Heart right ventricle (tissue), 16 donors: ENCODE measurements around the gene MDP1. TPM values are rescaled to one million over a fixed set of nuclear protein-coding genes. Genes with fewer than 3 reads are reported as not detected.
A peak's percentile ranks its signal among the peaks of the same experiment; 100 is the strongest.

Experiments used
- ATAC-seq, 8 donors: fragments of 200-7000 bp; cut with Tn5 transposase; one replicate each; pipeline ENCODE4 v1.9.1; 2020; ENCODE audit warnings: mild to moderate bottlenecking in 8 of 8, moderate library complexity in 8 of 8, moderate number of reproducible peaks in 1 of 8
- DNase-seq, 2 donors: peaks; one replicate each; pipeline ENCODE4 v3.0.0-alpha.2; 2020
- H3K27ac ChIP-seq, 10 donors: fragments of 200-600 bp; sonication (generic) in 2 of 10; one replicate each; pipeline versions ENCODE4 v1.5.0 to v1.8.0; 2020 to 2022; ENCODE audit warnings: mild to moderate bottlenecking in 3 of 10
- H3K27me3 ChIP-seq, 7 donors: fragments of 200-600 bp; one replicate each; pipeline ENCODE4 v1.8.0; 2021 to 2022; ENCODE audit warnings: mild to moderate bottlenecking in 2 of 7
- H3K36me3 ChIP-seq, 9 donors: fragments of 200-600 bp; sonication (generic) in 1 of 9; one replicate each; pipeline versions ENCODE4 v1.5.0 to v1.8.0; 2020 to 2022; ENCODE audit warnings: mild to moderate bottlenecking in 2 of 9
- H3K4me1 ChIP-seq, 9 donors: fragments of 200-600 bp; sonication (generic) in 1 of 9; one replicate each; pipeline versions ENCODE4 v1.5.0 to v1.8.0; 2020 to 2022; ENCODE audit warnings: mild to moderate bottlenecking in 4 of 9
- H3K4me3 ChIP-seq, 10 donors: fragments of 200-600 bp; sonication (generic) in 2 of 10; one replicate each; pipeline versions ENCODE4 v1.5.0 to v1.8.0; 2020 to 2022; ENCODE audit warnings: mild to moderate bottlenecking in 7 of 10, moderate library complexity in 2 of 10
- H3K9me3 ChIP-seq, 11 donors: fragments of 200-600 bp in 10 of 11; sonication (generic) in 2 of 11; one replicate each; pipeline versions ENCODE4 v1.5.0 to v1.8.0; 2013 to 2022; ENCODE audit warnings: mild to moderate bottlenecking in 2 of 11, control low read depth in 1 of 11, moderate library complexity in 1 of 11
- WGBS, 2 donors: extraction: QIAGEN DNeasy Blood & Tissue Kit; methylation state at CpG; one replicate each; pipeline ENCODE4 v1.1.7; 2013; ENCODE audit warnings: inconsistent platforms in 1 of 2; 5-methylcytosine and 5-hydroxymethylcytosine counted together
- intact Hi-C, 10 donors: fragments of 100-400 bp; cut with DNase I; formaldehyde crosslinking; loops; one replicate each; pipeline versions ENCODE4 v1.11.1 to v1.14.2; 2022
- polyA plus RNA-seq, 2 donors: library from polyadenylated mRNA; stranded (reverse); fragments of 200-250 nt; gene quantifications; one replicate each; pipeline ENCODE4 v1.2.3, GENCODE V29; 2013
- total RNA-seq, 10 donors: library from RNA; stranded (reverse); fragmentation: NEBNext Ultra II Directional in 3 of 10; extraction: Animal tissue kit (Norgen Biotek cat#: 25700) in 3 of 10; gene quantifications; one replicate each; pipeline versions ENCODE4 v1.2.1 to v1.2.4, GENCODE V29; 2021 to 2023
- TF ChIP-seq, protein P1 (sequence below), 9 donors: fragments of 200-600 bp; sonication (generic) in 2 of 9; IDR thresholded peaks; one replicate each; pipeline versions ENCODE4 v1.5.0 to v1.8.0; 2021 to 2022; ENCODE audit warnings: antibody characterized with exemption in 9 of 9, mild to moderate bottlenecking in 5 of 9, moderate library complexity in 1 of 9
- donor health status: Arrhythmogenic right ventricular cardiomyopathy.
- donor health status: ischemic (EF 13 %, LVEDD 7.1; RV severe dilation, severe dysfunction).
- donor health status: healthy with polysubstance abuse.
- donor health status: DM: no; HTN: yes; CAD: no.
- donor health status: DM: no; HTN: no; CAD: no.
- donor health status: ischemic (EF 25% LVEDD 6.9; RV normal size, moderate dysfunction).
- donor health status: ischemic (EF 25% LVEDD 5.7; RV mildly dilated, moderate dysfunction).
- donor health status: healthy.
- donor health status: DM: yes; HTN: yes; CAD: no.
- donor health status: Ischemic cardiomyopathy.
- donor health status: ischemic (EF 35%, LVEDD 5.7; RV mildly dilated, moderate dysfunction).
- donor health status: nonischemic (EF 11% LVEDD 7.7; RV severe dilation, severe dysfunction).
- donor health status: DM: yes; HTN: yes; CAD: no.
- donor health status: PGD.
- donor health status: ischemic (EF 29% LVEDD 5.4; RV normal size, mild dysfunction).
- donor health status: nonischemic (EF 23%, LVEDD 6.1; RV moderate dilation, normal function).

The MDP1 gene
- total and polyA plus RNA-seq, 12 donors: 13.9 to 23.5 (median 19.2) TPM

- no peaks in the 10 kb centered on the region for H3K27me3 ChIP-seq
- DNase-seq (peak; percentile 90), ATAC-seq (peak; percentile 92 to 97 (median 96))
- no peaks in the 10 kb centered on the region for H3K9me3 ChIP-seq
- peaks cover 0 to 42% (median 15%) of the 10 kb centered on the region in 9 donors for H3K36me3 ChIP-seq
- WGBS, 2 donors: 0% methylated on average over 82 to 89 of the region's 89 CpGs
- intact Hi-C loops: no loop called here
- H3K27ac ChIP-seq: peak within 1 kb of the TSS; percentile 92 to 100 (median 98)
- TF ChIP-seq, protein P1, sequence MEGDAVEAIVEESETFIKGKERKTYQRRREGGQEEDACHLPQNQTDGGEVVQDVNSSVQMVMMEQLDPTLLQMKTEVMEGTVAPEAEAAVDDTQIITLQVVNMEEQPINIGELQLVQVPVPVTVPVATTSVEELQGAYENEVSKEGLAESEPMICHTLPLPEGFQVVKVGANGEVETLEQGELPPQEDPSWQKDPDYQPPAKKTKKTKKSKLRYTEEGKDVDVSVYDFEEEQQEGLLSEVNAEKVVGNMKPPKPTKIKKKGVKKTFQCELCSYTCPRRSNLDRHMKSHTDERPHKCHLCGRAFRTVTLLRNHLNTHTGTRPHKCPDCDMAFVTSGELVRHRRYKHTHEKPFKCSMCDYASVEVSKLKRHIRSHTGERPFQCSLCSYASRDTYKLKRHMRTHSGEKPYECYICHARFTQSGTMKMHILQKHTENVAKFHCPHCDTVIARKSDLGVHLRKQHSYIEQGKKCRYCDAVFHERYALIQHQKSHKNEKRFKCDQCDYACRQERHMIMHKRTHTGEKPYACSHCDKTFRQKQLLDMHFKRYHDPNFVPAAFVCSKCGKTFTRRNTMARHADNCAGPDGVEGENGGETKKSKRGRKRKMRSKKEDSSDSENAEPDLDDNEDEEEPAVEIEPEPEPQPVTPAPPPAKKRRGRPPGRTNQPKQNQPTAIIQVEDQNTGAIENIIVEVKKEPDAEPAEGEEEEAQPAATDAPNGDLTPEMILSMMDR (IDR thresholded peaks at IDR 0.05): no peak
- H3K4me3 ChIP-seq: peak within 1 kb of the TSS; percentile 59 to 100 (median 92)
- peaks cover 4 to 39% (median 27%) of the 10 kb centered on the region in 9 donors for H3K4me1 ChIP-seq
Measured at GRCh38 chr14:24195186-24196070, 20.4 kb downstream of the MDP1 start, which contains the start of gene TM9SF1. Gene TM9SF1 (minus strand): TSS chr14:24195441. CDS start chr14:24195019, 422 bp downstream.

GRCh38 chr14:24194873-24195185, 21.0 kb downstream of the MDP1 start:
- H3K27me3 ChIP-seq: no peaks in the 10 kb centered on the region
- TF ChIP-seq, protein P1 (IDR thresholded peaks at IDR 0.05): no peak
- peaks cover 0 to 45% (median 15%) of the 10 kb centered on the region in 9 donors for H3K36me3 ChIP-seq
- ATAC-seq (peak in 2 of 8 donors; percentile 1 to 14), DNase-seq (no peak)
- 47 to 52% methylated on average over 8 of the region's 8 CpGs for WGBS, 2 donors
- no peaks in the 10 kb centered on the region for H3K9me3 ChIP-seq
- peak overlapping the region; percentile 92 to 100 (median 98) for H3K27ac ChIP-seq
- peaks cover 4 to 39% (median 27%) of the 10 kb centered on the region in 9 donors for H3K4me1 ChIP-seq
- intact Hi-C loops: no loop called here
- H3K4me3 ChIP-seq: peak overlapping the region; percentile 59 to 100 (median 92)

DNA sequence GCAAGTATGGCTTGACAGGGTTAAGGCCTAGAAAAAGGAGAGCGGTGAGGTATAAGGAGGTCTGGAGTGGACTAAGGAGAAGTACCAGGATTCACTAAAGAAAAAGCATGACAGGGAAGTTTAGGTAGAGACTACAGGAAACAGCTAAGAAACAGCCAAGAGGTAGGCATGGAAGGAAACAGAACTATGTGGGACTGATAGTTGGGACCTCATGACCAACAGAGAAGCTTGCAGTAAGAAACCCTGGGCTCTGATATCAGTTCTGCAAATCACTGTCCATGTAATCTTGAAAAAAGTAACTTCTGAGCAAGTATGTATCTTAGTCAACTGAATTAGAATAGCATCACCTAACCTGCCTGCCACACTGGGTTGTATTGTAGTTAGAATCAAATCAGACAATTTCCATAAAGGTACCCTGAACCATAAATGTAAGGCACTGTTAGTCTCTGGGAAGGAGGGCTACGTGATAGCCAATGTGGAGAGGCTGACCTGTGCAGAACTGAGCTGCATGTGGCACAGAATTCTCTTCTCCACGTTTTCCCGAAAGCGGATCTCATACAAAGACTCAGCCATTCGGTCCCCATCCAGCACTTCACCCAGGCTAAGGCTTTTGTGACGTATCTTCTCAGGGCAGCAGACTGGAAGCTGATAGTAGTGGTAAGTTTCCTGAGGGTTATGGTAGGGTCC, 21.5 kb downstream of the MDP1 start:
- Histone ChIP-seq H3K4me1 (peaks cover 4 to 41% (median 29%) of the 10 kb centered on the region in 9 donors), H3K4me3 (peak overlapping the region in 9 of 10 donors; percentile 59 to 100 (median 91)), H3K9me3 (no peaks in the 10 kb centered on the region), H3K36me3 (peaks cover 0 to 45% (median 15%) of the 10 kb centered on the region in 9 donors), H3K27ac (peak overlapping the region in 8 of 10 donors; percentile 94 to 100 (median 98)), H3K27me3 (no peaks in the 10 kb centered on the region)
- ATAC-seq (no peak), DNase-seq (no peak)
- TF ChIP-seq, protein P1 (IDR thresholded peaks at IDR 0.05): no peak
- WGBS, 2 donors: 75 to 77% methylated on average over 7 of the region's 7 CpGs
- intact Hi-C loops: no loop called here

GRCh38 chr14:24192933-24193332, 22.9 kb downstream of the MDP1 start:
- H3K4me1 ChIP-seq: peaks cover 6 to 44% (median 37%) of the 10 kb centered on the region in 9 donors
- no peak for DNase-seq
- H3K27me3 ChIP-seq: no peaks in the 10 kb centered on the region
- H3K9me3 ChIP-seq: no peaks in the 10 kb centered on the region
- no peak overlapping the region for H3K4me3 ChIP-seq
- 95% methylated on average over 15 of the region's 15 CpGs for WGBS, 2 donors
- no peak for ATAC-seq
- TF ChIP-seq, protein P1 (IDR thresholded peaks at IDR 0.05): no peak
- peaks cover 0 to 42% (median 15%) of the 10 kb centered on the region in 9 donors for H3K36me3 ChIP-seq
- no peak overlapping the region for H3K27ac ChIP-seq
- intact Hi-C loops: no loop called here
